GM21381 (cell line): ENCODE data around the gene ADORA2A.
"Not testable (repeated sequence)": the region's sequence is repeated elsewhere in the genome, so short reads cannot be mapped to it uniquely, and the experiment has no call there.

Source experiments
- ATAC-seq: cut with Tn5 transposase; IDR thresholded peaks from one replicate; pipeline ENCODE4 v1.9.1; 2021; ENCODE audit warnings: mild to moderate bottlenecking, moderate library complexity; ENCODE audit not compliant: unreplicated experiment

ADORA2A gene

DNA sequence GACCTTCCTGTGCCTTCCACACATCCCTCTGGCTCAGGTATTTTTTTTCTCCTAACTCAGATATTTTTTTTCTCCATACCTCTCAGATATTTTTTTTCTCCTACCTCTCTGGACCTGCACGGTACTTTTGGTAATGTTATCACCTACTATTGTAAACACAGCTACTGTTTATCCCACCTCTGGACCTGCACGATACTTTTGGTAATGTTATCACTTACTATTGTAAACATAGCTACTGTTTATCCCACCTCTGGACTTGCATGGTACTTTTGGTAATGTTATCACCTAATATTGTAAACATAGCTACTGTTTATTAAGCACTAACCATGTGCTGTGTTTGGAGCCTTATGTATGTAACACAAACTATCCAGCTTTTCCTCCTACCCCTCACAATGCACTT, 55.6 kb downstream of the ADORA2A start:
- no peak for ATAC-seq

DNA sequence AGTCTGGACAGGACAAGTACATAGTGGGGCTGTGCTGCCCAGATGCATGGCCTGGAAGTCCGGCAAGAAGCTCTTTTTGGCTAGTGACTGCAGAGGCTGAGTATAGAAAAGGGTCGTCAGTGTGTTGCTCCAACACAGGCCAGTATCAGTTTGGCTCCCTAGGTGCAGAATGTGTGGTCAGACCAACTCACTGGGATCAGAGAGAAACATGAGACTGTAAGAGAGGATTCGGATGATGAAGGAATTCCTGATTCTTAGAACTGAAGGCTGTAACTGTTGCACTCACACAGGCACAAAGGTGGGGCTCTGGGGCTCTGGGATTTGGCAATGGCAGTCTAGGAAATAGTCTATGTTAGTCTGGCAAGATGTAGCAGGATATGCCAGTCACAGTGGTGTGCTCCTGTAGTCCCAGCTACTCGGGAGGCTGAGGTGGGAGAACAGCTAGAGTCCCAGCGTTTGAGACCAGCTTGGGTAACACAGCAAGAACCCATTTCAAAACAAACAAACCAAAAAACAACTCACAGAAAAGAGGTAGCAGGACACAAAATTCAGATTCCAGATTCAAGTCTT, 56.7 kb downstream of the ADORA2A start:
- ATAC-seq: no peak

DNA sequence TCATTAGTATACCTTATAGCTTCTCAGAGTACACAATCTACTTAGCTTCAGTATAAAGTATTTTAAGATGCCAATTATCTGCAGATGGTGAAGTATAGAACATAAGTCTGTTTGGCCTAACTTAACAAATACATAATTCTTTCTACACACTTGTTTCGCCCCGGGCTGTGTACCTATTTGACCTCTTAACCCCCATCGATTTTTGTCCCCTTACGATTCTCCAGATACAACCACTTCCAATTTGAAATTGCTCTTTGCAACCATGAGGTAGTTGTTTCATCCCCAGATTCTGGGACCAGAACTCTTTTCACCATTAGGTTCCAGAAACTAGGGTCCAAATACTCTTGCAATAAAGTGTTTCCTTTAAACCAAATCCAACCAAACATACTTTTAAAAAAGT, 57.8 kb downstream of the ADORA2A start:
- ATAC-seq: no peak

DNA sequence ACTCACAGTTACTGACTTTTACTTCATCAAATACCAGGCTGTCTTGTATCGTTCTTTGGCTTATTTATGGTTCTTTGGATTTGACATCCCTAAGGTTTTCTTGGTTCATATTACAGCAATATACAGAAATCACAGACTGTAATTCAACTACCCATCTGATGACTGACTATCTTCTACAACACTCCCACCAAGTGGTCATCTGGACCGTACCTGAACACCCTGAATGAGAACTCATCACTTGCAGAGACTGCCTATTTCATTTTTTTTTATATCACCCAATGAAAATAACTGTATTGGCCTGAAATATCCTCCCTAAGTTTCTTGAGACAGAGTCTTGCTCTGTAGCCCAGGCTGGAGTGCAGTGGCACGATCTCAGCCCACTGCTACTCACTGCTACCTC, 58.2 kb downstream of the ADORA2A start:
- no peak for ATAC-seq

DNA sequence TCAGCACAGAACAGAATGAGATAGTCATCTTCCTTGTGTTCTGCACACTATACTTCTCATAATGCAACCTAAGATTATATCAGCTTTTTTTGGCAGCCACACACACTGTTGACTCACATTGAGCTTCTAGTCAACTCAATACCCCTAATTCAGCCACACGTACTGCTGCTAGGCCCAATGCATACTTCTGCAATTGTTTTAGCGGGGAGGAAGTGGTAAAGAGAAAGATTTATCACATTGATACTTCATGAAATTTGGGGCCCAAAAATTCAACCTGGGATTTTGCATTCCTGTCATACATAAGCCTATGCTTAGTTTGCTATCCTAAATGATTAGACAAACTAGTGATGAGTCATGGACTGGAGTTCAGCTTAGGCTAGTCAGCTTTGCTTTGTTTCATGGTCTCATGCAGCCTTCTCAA, 59.1 kb downstream of the ADORA2A start:
- no peak for ATAC-seq

DNA sequence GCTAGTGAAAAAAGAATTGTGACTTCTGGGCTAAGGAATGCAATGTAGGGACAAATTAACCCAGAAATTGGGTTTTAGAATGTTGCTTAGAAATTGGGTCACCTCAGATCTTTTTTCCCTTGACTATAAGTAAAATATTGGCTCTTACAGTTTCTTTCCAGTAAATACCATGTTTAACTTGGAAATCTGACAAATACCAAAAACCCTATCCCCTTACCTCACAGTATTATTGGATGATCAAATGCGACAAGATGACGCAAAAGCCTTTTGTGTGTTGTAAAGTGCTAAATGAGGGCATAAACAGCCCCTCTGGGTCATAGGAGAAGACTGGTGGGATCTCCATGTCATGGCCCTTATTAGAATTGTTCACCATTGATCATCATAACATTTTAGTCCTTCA, 61.6 kb downstream of the ADORA2A start:
- no peak for ATAC-seq

DNA sequence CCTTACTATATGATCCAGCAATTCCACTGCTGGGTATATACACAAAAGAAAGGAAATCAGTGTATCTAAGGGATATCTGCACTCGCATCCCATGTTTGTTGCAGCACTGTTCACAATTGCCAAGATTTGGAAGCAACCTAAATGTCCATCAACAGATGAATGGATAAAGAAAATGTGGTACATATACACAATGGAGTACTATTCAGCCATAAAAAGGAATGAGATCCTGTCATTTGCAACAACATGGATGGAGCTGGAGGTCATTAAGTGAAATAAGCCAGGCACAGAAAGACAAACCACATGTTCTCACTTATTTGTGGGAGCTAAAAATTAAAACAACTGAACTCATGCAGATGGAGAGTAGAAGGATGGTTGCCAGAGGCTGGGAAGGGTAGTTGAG, 62.0 kb downstream of the ADORA2A start:
- not testable (repeated sequence) for ATAC-seq
